GM21526 (cell line): ENCODE measurements around the gene FXR2.
A peak's percentile ranks its signal among the peaks of the same experiment; 100 is the strongest.

Experiments used
- ATAC-seq: cut with Tn5 transposase; IDR thresholded peaks from one replicate; pipeline ENCODE4 v1.9.1; 2021; ENCODE audit warnings: moderate library complexity; ENCODE audit not compliant: unreplicated experiment, low FRiP score

The FXR2 gene

GRCh38 chr17:7553356-7553755 lies 61.3 kb downstream of the FXR2 start:
- no peak for ATAC-seq

GRCh38 chr17:7552621-7553051 lies 62.1 kb downstream of the FXR2 start:
- peak; percentile 52 for ATAC-seq

GRCh38 chr17:7551396-7551795 lies 63.3 kb downstream of the FXR2 start:
- no peak for ATAC-seq

- ATAC-seq = no peak
These were observed 64.4 kb downstream of the FXR2 start for GRCh38 chr17:7550344-7550743.

- ATAC-seq = no peak
These were observed 65.2 kb downstream of the FXR2 start for GRCh38 chr17:7549401-7550055.

GRCh38 chr17:7548585-7549400 lies 65.9 kb downstream of the FXR2 start, which contains the start of gene TNFSF12:
TNFSF12 (plus strand) TSS chr17:7549058; CDS start chr17:7549154, 96 bp downstream.
- ATAC-seq = no peak

- ATAC-seq = no peak
These were observed 69.8 kb downstream of the FXR2 start for GRCh38 chr17:7544911-7545310.
